GM23338 (cell line): ENCODE measurements around the gene CST11. TPM values are rescaled to one million over a fixed set of nuclear protein-coding genes. Genes with fewer than 3 reads are reported as not detected.

ENCODE experiments used
- ATAC-seq: fragments of 200-7000 bp; cut with Tn5 transposase; 3 replicates; pipeline ENCODE4 v1.9.1; 2020
- DNase-seq: peaks from one replicate; pipeline ENCODE4 v3.0.0-alpha.2; 2015; ENCODE audit warnings: low spot score
- H2AFZ ChIP-seq: fragments of 200-600 bp; sonication (generic); 2 replicates; pipeline ENCODE4 v1.8.0; 2016; ENCODE audit warnings: antibody characterized with exemption, mild to moderate bottlenecking, moderate library complexity
- H3F3A ChIP-seq: fragments of 200-600 bp; sonication (generic); replicated peaks from 2 replicates; pipeline ENCODE4 v1.8.0; 2017; ENCODE audit warnings: antibody characterized with exemption, mixed run types, low read depth
- H3K27ac ChIP-seq: fragments of 200-600 bp; sonication (generic); 2 replicates; pipeline ENCODE4 v1.6.1; 2016; ENCODE audit warnings: low read depth
- H3K27me3 ChIP-seq: fragments of 200-600 bp; sonication (generic); 2 replicates; pipeline ENCODE4 v1.8.0; 2016; ENCODE audit warnings: mild to moderate bottlenecking, mixed run types, moderate library complexity; ENCODE audit not compliant: insufficient read depth
- H3K36me3 ChIP-seq: fragments of 200-600 bp; sonication (generic); 2 replicates; pipeline ENCODE4 v1.8.0; 2016; ENCODE audit warnings: mild to moderate bottlenecking; ENCODE audit not compliant: insufficient read depth
- H3K4me1 ChIP-seq: fragments of 200-600 bp; sonication (generic); 2 replicates; pipeline ENCODE4 v1.8.0; 2016; ENCODE audit warnings: mild to moderate bottlenecking, moderate library complexity; ENCODE audit not compliant: insufficient read depth
- H3K4me2 ChIP-seq: fragments of 200-600 bp; sonication (generic); 2 replicates; pipeline ENCODE4 v1.7.1; 2017; ENCODE audit warnings: mixed run types
- H3K4me3 ChIP-seq: fragments of 200-600 bp; sonication (generic); 2 replicates; pipeline ENCODE4 v1.6.1; 2016; ENCODE audit warnings: mixed run types
- H3K79me2 ChIP-seq: fragments of 200-600 bp; sonication (generic); replicated peaks from 2 replicates; pipeline ENCODE4 v1.8.0; 2017; ENCODE audit warnings: mild to moderate bottlenecking; ENCODE audit not compliant: insufficient read depth
- H3K9me2 ChIP-seq: fragments of 200-600 bp; sonication (generic); 2 replicates; pipeline ENCODE4 v1.8.0; 2017; ENCODE audit not compliant: insufficient read depth
- H4K20me1 ChIP-seq: fragments of 200-600 bp; sonication (generic); replicated peaks from 2 replicates; pipeline ENCODE4 v1.8.0; 2017; ENCODE audit warnings: mild to moderate bottlenecking; ENCODE audit not compliant: insufficient read depth
- H3K27ac Mint-ChIP-seq: 2 replicates; pipeline ENCODE4 v1.8.0; 2020; ENCODE audit warnings: inconsistent platforms, mild to moderate bottlenecking, moderate library complexity, mixed read lengths
- H3K27me3 Mint-ChIP-seq: 3 replicates; pipeline ENCODE4 v1.8.0; 2022; ENCODE audit warnings: low read depth, mild to moderate bottlenecking, moderate library complexity, mixed read lengths, inconsistent platforms; ENCODE audit not compliant: insufficient read depth, poor library complexity
- H3K36me3 Mint-ChIP-seq: 3 replicates; pipeline ENCODE4 v1.8.0; 2021; ENCODE audit warnings: low read depth, mild to moderate bottlenecking, inconsistent platforms, moderate library complexity, mixed read lengths
- H3K4me1 Mint-ChIP-seq: 3 replicates; pipeline ENCODE4 v1.8.0; 2020; ENCODE audit warnings: mild to moderate bottlenecking, inconsistent platforms, mixed read lengths
- H3K4me3 Mint-ChIP-seq: 3 replicates; pipeline ENCODE4 v1.8.0; 2021; ENCODE audit warnings: moderate library complexity, mild to moderate bottlenecking, inconsistent platforms, mixed read lengths
- H3K9me3 Mint-ChIP-seq: 3 replicates; pipeline ENCODE4 v1.8.0; 2020; ENCODE audit warnings: moderate library complexity, mild to moderate bottlenecking, inconsistent platforms, mixed read lengths
- CREB1 ChIP-seq: fragments of 250-450 bp; sonication (Bioruptor Pico); IDR thresholded peaks from 2 replicates; pipeline ENCODE4 v1.5.0; 2020; ENCODE audit warnings: low read depth, mild to moderate bottlenecking, moderate library complexity
- EZH2 ChIP-seq: fragments of 200-600 bp; sonication (generic); IDR thresholded peaks from one replicate; pipeline ENCODE4 v1.8.0; 2017; ENCODE audit warnings: antibody characterized with exemption, mild to moderate bottlenecking, low read depth; ENCODE audit not compliant: unreplicated experiment
- NANOG ChIP-seq: IDR thresholded peaks from 2 replicates; pipeline ENCODE4 v1.6.1; 2016; ENCODE audit warnings: antibody characterized with exemption, borderline replicate concordance
- ZNF114 ChIP-seq: fragments of 250-450 bp; sonication (Bioruptor Pico); IDR thresholded peaks from 2 replicates; pipeline ENCODE4 v1.5.0; 2020; ENCODE audit warnings: mild to moderate bottlenecking, moderate library complexity
- polyA plus RNA-seq: library from polyadenylated mRNA; unstranded; fragments of >200 nt; fragmentation: Nextera tagmentation; extraction: Ambion mirVana; gene quantifications from 2 replicates; pipeline ENCODE4 v1.2.1, GENCODE V29; 2016
- total RNA-seq: library from RNA; depleted of rRNA; stranded (reverse); fragments of >200 nt; shearing (Covaris generic); gene quantifications from 2 replicates; pipeline ENCODE4 v1.2.3, GENCODE V29; 2014
- TF ChIP-seq, protein P1 (sequence below): IDR thresholded peaks from 2 replicates; pipeline ENCODE4 v1.6.1; 2016; ENCODE audit warnings: antibody characterized with exemption
- TF ChIP-seq, protein P2 (sequence below): fragments of 250-450 bp; sonication (Bioruptor Pico); IDR thresholded peaks from 2 replicates; pipeline ENCODE4 v1.5.0; 2020; ENCODE audit warnings: mild to moderate bottlenecking, moderate library complexity

CST11 gene
- total and polyA plus RNA-seq, 2 experiments from 2014 or later = not detected

DNA sequence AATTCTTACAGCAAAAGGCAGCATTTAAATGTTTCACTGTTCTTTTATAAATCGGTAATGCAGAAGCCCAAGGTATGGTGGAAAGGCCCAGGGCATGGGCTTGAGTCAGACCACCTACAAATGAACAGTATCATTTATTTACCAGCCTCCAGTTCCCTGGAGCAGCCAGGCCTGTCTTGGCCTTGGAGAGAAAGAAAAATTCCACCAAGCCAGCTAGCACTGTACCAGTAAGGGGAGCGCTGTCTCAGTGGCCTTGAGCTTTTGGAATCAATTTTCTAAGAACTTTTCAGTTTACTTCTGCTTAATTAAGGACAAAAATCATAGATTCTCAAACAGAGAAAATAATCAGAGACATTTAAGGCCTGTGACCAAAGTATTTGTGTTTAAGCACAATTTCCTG, 43.7 kb downstream of the CST11 start (continued):
- TF ChIP-seq, protein P1, sequence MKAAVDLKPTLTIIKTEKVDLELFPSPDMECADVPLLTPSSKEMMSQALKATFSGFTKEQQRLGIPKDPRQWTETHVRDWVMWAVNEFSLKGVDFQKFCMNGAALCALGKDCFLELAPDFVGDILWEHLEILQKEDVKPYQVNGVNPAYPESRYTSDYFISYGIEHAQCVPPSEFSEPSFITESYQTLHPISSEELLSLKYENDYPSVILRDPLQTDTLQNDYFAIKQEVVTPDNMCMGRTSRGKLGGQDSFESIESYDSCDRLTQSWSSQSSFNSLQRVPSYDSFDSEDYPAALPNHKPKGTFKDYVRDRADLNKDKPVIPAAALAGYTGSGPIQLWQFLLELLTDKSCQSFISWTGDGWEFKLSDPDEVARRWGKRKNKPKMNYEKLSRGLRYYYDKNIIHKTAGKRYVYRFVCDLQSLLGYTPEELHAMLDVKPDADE = no peak
- TF ChIP-seq ZNF114 (CRISPR knock-in tag) = no peak

DNA sequence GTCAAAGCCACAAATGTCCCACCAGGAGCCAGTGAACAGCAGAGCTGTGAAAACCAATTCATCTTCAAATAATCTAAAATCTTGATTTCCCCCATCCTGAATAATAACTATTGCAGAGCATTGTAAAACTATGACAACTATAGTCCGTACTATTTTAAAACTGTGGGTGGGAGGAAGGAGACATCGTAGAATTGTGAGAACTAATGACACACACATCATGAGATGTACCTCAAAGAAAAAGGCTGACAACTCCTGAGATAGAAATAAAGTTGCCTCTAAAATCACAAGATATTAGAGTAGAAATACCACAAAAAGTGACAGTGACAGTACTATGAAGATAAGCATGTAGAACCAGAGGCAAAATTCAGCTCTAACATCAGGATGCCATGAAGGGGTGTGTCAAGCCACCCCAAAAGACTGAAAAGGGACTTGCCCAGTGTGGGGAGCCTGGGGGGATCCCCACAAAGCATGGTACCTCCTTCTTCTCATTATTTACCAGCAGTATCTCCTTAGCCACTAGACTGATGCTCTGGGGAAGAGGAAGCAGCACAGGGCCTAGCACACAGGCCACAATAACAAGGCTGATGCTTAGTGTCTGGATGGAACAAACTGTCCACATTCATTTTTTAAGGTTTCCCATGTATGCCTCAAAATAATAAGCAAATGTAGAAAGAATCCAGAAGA, 44.8 kb downstream of the CST11 start:
- no peak for ATAC-seq
- Histone ChIP-seq H3K27me3 (no peaks in the 10 kb centered on the region), H4K20me1 (peaks cover 69% of the 10 kb centered on the region), H3K9me2 (no peaks in the 10 kb centered on the region), H3K4me2 (no peak overlapping the region), H3K4me1 (peaks cover 17% of the 10 kb centered on the region), H3F3A (no peaks in the 10 kb centered on the region), H3K27ac (no peak overlapping the region), H3K4me3 (no peak overlapping the region), H3K36me3 (no peaks in the 10 kb centered on the region), H2AFZ (no peak overlapping the region), H3K79me2 (peaks cover 98% of the 10 kb centered on the region)
- no peak overlapping the region for H3K4me3 Mint-ChIP-seq
- no peaks in the 10 kb centered on the region for H3K9me3 Mint-ChIP-seq
- H3K4me1 Mint-ChIP-seq = peaks cover 13% of the 10 kb centered on the region; the same call in 2 of the 3 replicates
- no peak overlapping the region for H3K27ac Mint-ChIP-seq
- no peaks in the 10 kb centered on the region for H3K36me3 Mint-ChIP-seq
- TF ChIP-seq ZNF114 (CRISPR knock-in tag) (no peak), EZH2 (no peak), NANOG (no peak), CREB1 (CRISPR knock-in tag) (no peak)
- TF ChIP-seq, protein P2, sequence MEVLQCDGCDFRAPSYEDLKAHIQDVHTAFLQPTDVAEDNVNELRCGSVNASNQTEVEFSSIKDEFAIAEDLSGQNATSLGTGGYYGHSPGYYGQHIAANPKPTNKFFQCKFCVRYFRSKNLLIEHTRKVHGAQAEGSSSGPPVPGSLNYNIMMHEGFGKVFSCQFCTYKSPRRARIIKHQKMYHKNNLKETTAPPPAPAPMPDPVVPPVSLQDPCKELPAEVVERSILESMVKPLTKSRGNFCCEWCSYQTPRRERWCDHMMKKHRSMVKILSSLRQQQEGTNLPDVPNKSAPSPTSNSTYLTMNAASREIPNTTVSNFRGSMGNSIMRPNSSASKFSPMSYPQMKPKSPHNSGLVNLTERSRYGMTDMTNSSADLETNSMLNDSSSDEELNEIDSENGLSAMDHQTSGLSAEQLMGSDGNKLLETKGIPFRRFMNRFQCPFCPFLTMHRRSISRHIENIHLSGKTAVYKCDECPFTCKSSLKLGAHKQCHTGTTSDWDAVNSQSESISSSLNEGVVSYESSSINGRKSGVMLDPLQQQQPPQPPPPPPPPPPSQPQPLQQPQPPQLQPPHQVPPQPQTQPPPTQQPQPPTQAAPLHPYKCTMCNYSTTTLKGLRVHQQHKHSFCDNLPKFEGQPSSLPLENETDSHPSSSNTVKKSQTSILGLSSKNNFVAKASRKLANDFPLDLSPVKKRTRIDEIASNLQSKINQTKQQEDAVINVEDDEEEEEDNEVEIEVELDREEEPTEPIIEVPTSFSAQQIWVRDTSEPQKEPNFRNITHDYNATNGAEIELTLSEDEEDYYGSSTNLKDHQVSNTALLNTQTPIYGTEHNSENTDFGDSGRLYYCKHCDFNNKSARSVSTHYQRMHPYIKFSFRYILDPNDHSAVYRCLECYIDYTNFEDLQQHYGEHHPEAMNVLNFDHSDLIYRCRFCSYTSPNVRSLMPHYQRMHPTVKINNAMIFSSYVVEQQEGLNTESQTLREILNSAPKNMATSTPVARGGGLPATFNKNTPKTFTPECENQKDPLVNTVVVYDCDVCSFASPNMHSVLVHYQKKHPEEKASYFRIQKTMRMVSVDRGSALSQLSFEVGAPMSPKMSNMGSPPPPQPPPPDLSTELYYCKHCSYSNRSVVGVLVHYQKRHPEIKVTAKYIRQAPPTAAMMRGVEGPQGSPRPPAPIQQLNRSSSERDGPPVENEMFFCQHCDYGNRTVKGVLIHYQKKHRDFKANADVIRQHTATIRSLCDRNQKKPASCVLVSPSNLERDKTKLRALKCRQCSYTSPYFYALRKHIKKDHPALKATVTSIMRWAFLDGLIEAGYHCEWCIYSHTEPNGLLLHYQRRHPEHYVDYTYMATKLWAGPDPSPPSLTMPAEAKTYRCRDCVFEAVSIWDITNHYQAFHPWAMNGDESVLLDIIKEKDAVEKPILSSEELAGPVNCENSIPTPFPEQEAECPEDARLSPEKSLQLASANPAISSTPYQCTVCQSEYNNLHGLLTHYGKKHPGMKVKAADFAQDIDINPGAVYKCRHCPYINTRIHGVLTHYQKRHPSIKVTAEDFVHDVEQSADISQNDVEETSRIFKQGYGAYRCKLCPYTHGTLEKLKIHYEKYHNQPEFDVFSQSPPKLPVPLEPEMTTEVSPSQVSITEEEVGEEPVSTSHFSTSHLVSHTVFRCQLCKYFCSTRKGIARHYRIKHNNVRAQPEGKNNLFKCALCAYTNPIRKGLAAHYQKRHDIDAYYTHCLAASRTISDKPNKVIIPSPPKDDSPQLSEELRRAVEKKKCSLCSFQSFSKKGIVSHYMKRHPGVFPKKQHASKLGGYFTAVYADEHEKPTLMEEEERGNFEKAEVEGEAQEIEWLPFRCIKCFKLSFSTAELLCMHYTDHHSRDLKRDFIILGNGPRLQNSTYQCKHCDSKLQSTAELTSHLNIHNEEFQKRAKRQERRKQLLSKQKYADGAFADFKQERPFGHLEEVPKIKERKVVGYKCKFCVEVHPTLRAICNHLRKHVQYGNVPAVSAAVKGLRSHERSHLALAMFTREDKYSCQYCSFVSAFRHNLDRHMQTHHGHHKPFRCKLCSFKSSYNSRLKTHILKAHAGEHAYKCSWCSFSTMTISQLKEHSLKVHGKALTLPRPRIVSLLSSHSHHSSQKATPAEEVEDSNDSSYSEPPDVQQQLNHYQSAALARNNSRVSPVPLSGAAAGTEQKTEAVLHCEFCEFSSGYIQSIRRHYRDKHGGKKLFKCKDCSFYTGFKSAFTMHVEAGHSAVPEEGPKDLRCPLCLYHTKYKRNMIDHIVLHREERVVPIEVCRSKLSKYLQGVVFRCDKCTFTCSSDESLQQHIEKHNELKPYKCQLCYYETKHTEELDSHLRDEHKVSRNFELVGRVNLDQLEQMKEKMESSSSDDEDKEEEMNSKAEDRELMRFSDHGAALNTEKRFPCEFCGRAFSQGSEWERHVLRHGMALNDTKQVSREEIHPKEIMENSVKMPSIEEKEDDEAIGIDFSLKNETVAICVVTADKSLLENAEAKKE (CRISPR knock-in tag) = no peak
- TF ChIP-seq, protein P1 = no peak
- no peaks in the 10 kb centered on the region for H3K27me3 Mint-ChIP-seq
- no peak for DNase-seq
